SKM-1 (cell line): ENCODE measurements around the gene CYCS.

Source experiments
- DNase-seq: peaks from one replicate; lab custom pipeline; 2025; ENCODE audit not compliant: unreplicated experiment; lab: John Stamatoyannopoulos, UW

The CYCS gene

DNA sequence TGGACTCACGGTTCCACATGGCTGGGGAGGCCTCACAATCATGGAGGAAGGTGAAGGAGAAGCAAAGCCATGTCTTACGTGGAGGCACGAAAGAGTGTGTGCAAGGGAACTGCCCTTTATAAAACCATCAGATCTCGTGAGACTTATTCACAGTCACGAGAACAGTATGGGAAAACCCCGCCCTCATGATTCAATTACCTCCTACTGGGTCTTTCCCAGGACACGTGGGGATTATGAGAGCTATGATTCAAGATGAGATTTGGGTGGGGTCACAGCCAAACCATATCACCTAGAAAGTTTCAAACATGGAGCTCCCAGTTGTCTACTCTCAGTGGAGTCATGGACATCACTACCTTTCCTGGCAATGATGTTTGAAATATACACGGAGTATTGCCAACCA, 49.6 kb downstream of the CYCS start:
- no peak for DNase-seq

DNA sequence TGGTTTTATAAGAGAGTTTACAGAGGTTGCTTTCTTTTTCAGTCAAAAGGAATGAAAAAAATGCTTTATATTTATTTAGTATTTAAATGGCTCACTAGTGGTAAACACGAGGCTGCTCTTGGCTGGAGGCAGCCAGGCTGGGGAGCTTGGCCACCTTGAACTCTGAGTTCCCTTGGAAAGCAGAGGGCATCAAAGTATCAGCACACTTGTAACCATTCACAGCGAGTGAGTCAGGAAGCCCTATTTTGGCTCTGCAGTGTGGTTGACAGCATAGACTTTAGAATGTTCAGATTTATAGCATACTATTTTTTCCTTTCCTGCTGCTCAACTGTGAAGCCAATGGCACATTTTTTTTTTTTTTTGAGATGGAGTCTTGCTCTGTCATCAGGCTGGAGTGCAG, 51.6 kb downstream of the CYCS start:
- DNase-seq: no peak
